Measurements from ENCODE around the gene HIPK2.

Gene HIPK2

DNA sequence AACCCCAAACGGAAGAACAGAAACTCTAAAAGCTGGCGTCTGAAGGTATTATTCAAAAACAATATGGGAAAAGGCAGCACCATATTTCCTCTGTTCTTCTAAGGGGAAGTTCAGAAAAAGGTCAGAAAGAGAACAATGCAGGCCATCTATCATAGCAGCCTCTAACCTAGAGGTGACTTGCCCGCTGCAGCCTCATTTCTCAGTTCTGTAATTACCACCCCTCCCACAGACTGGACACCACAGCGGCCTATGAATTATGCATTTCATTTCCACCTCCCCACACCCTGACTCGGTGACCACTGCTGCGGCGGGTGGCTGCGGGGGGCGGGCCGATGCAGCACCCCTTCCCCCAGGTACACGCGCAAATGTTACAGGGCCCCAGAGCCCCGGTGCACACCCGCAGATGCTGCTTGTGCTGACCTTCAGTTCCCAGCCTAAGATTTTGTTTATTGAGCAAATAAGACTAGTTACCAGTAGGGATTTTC lies 128.8 kb downstream of the HIPK2 start:
- DNase-seq (ENCODE audit: insufficient read length), result peak; percentile 64
- FAIRE-seq, result peak; percentile 91
- TF ChIP-seq TAF1 (IDR thresholded peaks at IDR 0.05; ENCODE audit: borderline replicate concordance, low read depth, low read length), result 0 out of 2 replicates have a peak, but pooled peaks have one; percentile 43
- no peak for TF ChIP-seq POLR2A (IDR thresholded peaks at IDR 0.05; ENCODE audit: low read depth, low read length)
- 0 out of 2 replicates have a peak, but pooled peaks have one; percentile 26 for TF ChIP-seq POLR2AphosphoS5 (IDR thresholded peaks at IDR 0.05; ENCODE audit: low read depth, low read length)

DNA sequence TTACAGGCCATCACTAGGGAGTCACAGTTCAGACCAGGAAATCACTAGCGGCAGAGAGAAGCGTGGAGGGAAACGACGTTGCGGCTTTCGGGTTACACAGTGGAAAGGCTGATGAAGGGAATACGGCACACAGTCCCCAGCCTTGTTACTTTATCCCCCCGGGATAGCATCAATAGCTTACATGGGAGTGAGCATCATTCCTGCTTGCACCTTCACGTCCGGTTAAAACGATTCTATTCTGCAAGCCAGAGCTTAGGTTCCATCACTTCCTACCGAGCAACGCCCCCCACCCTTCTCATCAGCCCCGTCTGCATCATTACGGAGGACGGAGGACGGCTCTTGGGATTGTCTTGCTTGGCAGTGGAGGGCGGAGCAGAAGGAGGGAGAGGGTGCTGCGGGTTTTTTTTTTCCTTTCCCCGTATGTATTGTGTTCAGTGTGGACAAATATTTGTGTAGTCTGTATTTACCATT lies 129.4 kb downstream of the HIPK2 start:
- DNase-seq (ENCODE audit: insufficient read length), result no peak
- no peak for TF ChIP-seq POLR2AphosphoS5 (IDR thresholded peaks at IDR 0.05; ENCODE audit: low read depth, low read length)
- no peak for TF ChIP-seq POLR2A (IDR thresholded peaks at IDR 0.05; ENCODE audit: low read depth, low read length)
- TF ChIP-seq TAF1 (IDR thresholded peaks at IDR 0.05; ENCODE audit: borderline replicate concordance, low read depth, low read length), result no peak
- peak; percentile 53 for FAIRE-seq

DNA sequence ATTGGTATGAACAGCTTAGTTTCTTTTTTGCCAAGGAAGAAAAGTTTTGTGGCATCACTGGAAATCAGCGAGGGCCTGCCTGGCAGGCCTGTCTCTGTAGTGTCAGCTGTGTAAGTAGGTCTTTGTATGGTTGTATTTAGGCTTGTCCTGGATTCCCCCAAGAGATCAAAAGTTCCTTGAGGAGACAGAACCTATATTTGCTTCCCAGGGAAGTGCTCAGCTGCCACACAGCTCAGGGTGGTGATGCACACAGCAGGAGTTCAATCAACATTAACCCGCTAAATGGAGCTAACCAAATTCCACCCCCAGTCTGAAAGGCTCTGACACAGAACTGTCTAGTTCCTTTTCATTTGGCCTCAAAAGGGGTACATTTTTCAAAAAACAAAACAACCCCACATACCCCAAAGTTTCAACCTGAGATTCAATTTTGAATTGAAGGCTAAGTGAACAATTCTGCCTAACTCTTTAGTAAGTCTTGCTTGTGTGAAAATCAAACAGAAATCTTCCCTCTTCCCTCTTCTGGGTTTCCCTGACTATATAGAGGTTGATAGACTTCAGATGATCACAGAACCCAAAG lies 129.9 kb downstream of the HIPK2 start:
- no peak for TF ChIP-seq TAF1 (IDR thresholded peaks at IDR 0.05; ENCODE audit: borderline replicate concordance, low read depth, low read length)
- FAIRE-seq (peak; percentile 36), DNase-seq (ENCODE audit: insufficient read length) (no peak)

DNA sequence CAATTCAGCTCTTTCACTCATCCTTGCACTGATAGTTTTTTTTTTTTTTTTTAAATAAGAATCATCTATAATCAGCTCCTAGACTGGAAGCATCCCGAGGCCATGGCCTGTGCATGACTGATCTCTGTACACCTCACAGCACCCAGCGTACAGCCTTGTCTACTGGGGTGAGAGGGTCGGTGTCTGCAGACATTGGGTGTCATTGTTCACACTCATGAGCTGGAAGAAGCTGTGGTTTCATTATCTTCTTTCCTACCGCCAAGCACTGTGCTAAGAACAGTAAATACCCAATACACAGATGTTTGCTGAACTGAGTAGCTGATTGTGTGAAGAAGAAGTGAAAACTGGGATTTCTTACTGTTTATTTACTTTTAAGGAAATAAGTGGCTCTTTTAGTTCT lies 130.7 kb downstream of the HIPK2 start:
- FAIRE-seq (no peak), DNase-seq (ENCODE audit: insufficient read length) (no peak)
- TF ChIP-seq TAF1 (IDR thresholded peaks at IDR 0.05; ENCODE audit: borderline replicate concordance, low read depth, low read length) (no peak), POLR2A (IDR thresholded peaks at IDR 0.05; ENCODE audit: low read depth, low read length) (no peak), POLR2AphosphoS5 (IDR thresholded peaks at IDR 0.05; ENCODE audit: low read depth, low read length) (no peak)

DNA sequence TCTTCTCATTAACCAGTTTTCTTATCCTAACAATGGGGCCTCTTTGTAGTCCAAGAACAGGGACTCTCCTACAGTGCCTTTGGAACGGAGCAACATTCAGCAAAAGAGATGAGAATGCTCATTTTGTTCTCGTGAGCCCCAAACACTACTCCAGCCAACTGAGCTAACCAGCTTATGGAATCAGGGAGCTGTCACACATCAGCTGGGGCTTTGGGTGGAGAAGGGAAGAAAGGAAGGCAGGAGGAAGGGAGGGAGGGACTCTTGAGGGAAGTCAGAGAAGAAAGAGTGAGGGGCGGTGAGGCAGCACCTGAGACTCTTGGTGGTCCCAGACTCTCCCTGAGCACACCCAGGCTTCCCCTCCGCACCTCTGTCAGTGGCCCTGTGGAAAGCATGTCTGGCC lies 131.2 kb downstream of the HIPK2 start:
- no peak for TF ChIP-seq TAF1 (IDR thresholded peaks at IDR 0.05; ENCODE audit: borderline replicate concordance, low read depth, low read length)
- no peak for DNase-seq (ENCODE audit: insufficient read length)
- no peak for FAIRE-seq

DNA sequence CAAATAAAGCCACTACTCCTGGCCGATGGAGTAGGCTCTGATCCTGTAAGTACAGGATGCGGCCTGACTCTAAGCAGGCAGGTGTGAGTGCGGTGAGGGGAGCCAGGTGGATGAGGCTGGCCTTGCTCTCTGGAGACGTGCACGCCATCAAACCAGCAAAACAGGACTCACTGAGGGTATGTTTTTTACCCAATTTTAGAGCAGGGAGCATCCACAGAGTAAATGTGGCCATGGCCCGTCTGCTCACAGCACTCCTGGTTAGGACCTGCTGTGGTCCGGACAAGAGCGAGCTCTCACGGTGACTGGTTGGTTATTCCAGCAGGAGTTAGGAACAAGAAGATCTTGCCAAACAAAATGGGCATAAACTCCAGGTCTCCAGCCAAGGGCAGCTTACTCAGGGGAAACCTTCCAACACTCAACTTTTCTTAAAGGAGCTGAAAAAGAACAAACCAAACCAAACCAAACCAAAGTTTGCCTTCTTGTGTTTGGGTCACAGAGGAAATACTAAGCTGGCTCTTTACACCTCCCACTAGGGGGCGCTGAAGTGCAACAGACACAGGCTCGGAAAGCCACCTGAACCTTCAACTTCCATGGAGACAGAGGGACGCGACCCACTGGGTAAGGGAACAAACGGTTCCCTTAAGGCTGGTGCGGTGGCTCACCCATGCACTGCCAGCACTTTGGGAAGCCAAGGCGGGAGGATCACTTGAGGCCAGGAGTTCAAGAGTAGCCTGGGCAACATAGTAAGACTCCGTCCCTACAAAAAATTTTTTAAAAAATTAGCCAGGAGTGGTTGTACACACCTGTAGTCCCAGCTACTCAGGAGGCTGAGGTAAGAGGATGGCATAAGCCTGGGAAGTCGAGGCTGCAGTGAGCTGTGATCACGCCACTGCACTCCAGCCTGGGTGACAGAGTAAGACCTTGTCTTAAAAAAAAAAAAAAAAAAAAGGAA lies 131.9 kb downstream of the HIPK2 start:
- TF ChIP-seq TAF1 (IDR thresholded peaks at IDR 0.05; ENCODE audit: borderline replicate concordance, low read depth, low read length) (no peak), POLR2A (IDR thresholded peaks at IDR 0.05; ENCODE audit: low read depth, low read length) (no peak), POLR2AphosphoS5 (IDR thresholded peaks at IDR 0.05; ENCODE audit: low read depth, low read length) (no peak)
- DNase-seq (ENCODE audit: insufficient read length) (peak; percentile 37), FAIRE-seq (peak; percentile 58)

DNA sequence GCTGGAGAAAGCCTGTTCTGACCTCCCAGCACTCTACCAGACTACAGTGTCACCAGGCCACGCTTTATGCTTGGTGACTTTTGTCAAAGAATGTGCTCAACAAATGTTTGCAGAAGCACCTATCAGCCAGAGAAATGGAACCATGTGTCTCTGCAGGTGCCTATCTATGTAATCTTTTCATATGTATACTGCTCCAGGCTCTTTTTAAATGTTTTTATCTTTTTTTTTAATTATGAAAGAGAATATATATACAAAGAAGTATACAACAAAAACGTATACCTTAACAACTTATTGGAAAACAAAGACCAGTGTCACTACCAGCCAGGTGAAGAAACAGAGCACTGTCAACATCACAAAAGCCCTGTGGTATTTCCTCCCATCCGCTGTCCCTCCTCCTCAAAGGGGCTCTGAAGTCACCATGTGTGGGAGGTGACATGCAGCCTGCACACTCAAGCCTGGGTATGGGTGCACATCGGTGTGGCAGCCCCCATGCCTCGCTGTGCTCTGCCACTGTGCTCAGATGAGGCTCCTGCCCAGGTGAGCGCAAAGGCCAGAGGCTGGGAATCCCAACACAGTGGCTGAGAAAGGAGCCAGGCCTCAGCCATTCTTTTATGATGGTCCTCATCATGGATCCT lies 133.7 kb downstream of the HIPK2 start:
- FAIRE-seq, result no peak
- no peak for DNase-seq (ENCODE audit: insufficient read length)
- TF ChIP-seq POLR2A (IDR thresholded peaks at IDR 0.05; ENCODE audit: low read depth, low read length), result no peak
- TF ChIP-seq TAF1 (IDR thresholded peaks at IDR 0.05; ENCODE audit: borderline replicate concordance, low read depth, low read length), result no peak
- no peak for TF ChIP-seq POLR2AphosphoS5 (IDR thresholded peaks at IDR 0.05; ENCODE audit: low read depth, low read length)

DNA sequence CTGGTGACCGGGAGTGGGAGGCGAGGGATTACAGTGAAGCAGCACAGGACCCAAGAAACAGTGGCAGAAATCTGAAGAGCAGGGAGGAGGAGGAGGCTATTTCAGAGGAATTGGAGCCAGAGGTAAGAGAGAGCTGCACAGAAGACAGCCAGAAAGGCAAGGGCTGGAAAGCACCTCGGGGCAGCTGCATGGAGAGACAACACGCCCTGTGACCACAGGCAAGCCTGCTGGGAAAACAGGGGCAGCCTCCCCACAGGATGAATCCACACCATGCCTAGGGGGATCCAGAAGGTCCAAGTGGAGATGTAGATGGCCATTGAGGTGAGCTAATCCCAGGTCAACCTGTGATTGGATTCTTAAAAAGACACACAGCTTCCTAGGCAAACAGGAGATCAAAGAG lies 135.5 kb downstream of the HIPK2 start:
- TF ChIP-seq POLR2A (IDR thresholded peaks at IDR 0.05; ENCODE audit: low read depth, low read length), result no peak
- no peak for TF ChIP-seq TAF1 (IDR thresholded peaks at IDR 0.05; ENCODE audit: borderline replicate concordance, low read depth, low read length)
- no peak for TF ChIP-seq POLR2AphosphoS5 (IDR thresholded peaks at IDR 0.05; ENCODE audit: low read depth, low read length)
- FAIRE-seq (no peak), DNase-seq (ENCODE audit: insufficient read length) (no peak)

DNA sequence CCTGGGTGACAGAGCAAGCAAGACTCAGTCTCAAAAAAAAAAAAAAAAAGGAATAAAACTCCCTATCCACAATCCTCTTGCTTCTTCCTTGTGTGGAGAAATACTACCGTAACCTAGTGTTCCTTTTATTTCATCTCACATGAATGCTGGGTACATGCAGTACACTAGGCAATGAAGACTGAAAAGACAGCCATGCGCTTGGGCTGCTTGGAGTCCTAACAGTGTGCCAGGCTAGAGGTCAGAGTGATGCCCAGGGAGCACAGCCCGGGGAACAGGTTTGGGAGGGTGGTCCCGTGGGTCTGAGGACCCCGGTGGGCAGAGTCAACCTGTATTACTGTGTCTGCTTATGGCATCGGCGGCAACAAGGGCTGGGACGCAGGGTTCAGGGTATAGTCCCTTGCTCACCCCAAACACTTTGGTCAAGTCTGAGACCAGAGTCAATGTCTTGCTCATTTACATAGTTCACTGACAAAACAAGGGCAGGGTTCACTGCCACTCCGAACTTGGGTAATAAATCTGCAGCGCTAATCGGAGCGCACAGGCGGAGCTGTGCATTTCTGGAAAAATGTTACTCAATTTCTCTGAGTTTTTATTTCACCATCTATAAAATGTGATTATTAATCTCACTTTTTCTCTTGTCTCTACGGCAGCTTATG lies 136.3 kb downstream of the HIPK2 start:
- TF ChIP-seq POLR2A (IDR thresholded peaks at IDR 0.05; ENCODE audit: low read depth, low read length) (no peak), TAF1 (IDR thresholded peaks at IDR 0.05; ENCODE audit: borderline replicate concordance, low read depth, low read length) (no peak), POLR2AphosphoS5 (IDR thresholded peaks at IDR 0.05; ENCODE audit: low read depth, low read length) (no peak)
- DNase-seq (ENCODE audit: insufficient read length) (no peak), FAIRE-seq (no peak)

DNA sequence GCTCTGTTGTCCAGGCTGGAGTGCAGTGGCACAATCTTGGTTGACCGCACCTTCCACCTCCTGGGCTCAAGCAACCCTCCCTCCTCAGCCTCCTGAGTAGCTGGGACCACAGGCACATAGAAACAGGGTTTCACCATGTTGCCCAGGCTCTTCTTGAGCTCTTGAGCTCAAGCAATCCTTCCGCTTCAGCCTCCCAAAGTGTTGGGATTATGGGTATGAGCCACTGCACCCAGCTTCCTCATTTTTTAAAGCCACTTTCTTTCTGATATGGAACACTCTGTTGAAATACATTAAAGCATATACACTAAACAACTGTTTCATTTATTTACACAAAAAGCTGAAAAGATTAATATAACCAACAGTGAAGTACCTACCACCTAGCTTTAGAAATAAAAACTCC lies 137.1 kb downstream of the HIPK2 start:
- DNase-seq (ENCODE audit: insufficient read length) (no peak), FAIRE-seq (no peak)
- TF ChIP-seq POLR2A (IDR thresholded peaks at IDR 0.05; ENCODE audit: low read depth, low read length) (no peak), TAF1 (IDR thresholded peaks at IDR 0.05; ENCODE audit: borderline replicate concordance, low read depth, low read length) (no peak), POLR2AphosphoS5 (IDR thresholded peaks at IDR 0.05; ENCODE audit: low read depth, low read length) (no peak)

DNA sequence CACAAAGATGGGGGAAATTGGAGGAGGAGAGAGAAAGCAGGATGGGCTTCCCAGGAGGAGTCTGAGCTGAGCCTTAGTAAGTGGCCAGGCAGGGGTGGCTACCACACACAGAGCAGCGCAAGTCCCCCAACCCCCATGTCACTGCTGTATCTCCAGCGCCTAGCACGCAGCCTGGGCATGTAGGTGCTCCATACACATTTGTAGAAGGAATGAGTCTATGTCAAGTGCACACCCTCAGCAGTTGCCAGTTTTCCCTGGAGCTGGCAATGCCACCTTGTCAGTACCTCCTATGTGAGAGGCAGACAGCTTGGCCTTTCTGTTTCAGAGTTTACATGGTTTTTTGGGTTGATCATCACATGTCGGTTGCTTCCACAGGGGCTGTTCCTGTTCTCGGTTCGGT lies 138.2 kb downstream of the HIPK2 start:
- DNase-seq (ENCODE audit: insufficient read length) (no peak), FAIRE-seq (no peak)
- TF ChIP-seq POLR2AphosphoS5 (IDR thresholded peaks at IDR 0.05; ENCODE audit: low read depth, low read length) (no peak), POLR2A (IDR thresholded peaks at IDR 0.05; ENCODE audit: low read depth, low read length) (no peak), TAF1 (IDR thresholded peaks at IDR 0.05; ENCODE audit: borderline replicate concordance, low read depth, low read length) (no peak)
